Suppressor macrophage treated with lipopolysaccharide for 4 hours (primary cell): Measurements from ENCODE around the gene DNAJC12.
A peak's percentile ranks its signal among the peaks of the same experiment; 100 is the strongest.
"Not testable (repeated sequence)": the region's sequence is repeated elsewhere in the genome, so short reads cannot be mapped to it uniquely, and the experiment has no call there.

Source experiments
- DNase-seq: peaks from one replicate; pipeline ENCODE4 v3.0.0-alpha.2; 2020

DNAJC12 gene

GRCh38 chr10:67837541-67838314 lies at the start of gene DNAJC12:
Gene DNAJC12, minus strand, starts transcription at chr10:67838188. Its CDS starts 177 bp downstream, at chr10:67838011.
- peak; percentile 38 for DNase-seq

GRCh38 chr10:67884842-67885670 lies 47.1 kb upstream of the DNAJC12 start:
- DNase-seq: peak; percentile 83

- DNase-seq: peak; percentile 98
Measured at GRCh38 chr10:67884313-67884841, 46.4 kb upstream of the DNAJC12 start, which contains the start of gene SIRT1. Gene SIRT1, plus strand, starts transcription at chr10:67884656. Its CDS starts 66 bp downstream, at chr10:67884722.

GRCh38 chr10:67883710-67884312 lies 45.8 kb upstream of the DNAJC12 start:
- DNase-seq: peak; percentile 12

- DNase-seq: no peak
Measured at GRCh38 chr10:67878133-67878532, 40.1 kb upstream of the DNAJC12 start.

- DNase-seq: not testable (repeated sequence)
Measured at GRCh38 chr10:67877421-67877820, 39.4 kb upstream of the DNAJC12 start.

- no peak for DNase-seq
Measured at GRCh38 chr10:67875340-67876238, 37.6 kb upstream of the DNAJC12 start.

GRCh38 chr10:67869996-67870395 lies 32.0 kb upstream of the DNAJC12 start:
- no peak for DNase-seq

- no peak for DNase-seq
Measured at GRCh38 chr10:67868132-67868531, 30.1 kb upstream of the DNAJC12 start.

- peak; percentile 57 for DNase-seq
Measured at GRCh38 chr10:67864607-67865371, 26.8 kb upstream of the DNAJC12 start.

GRCh38 chr10:67863094-67863493 lies 25.1 kb upstream of the DNAJC12 start:
- DNase-seq: no peak

- DNase-seq: no peak
Measured at GRCh38 chr10:67861750-67862432, 23.9 kb upstream of the DNAJC12 start.

GRCh38 chr10:67858971-67859370 lies 21.0 kb upstream of the DNAJC12 start:
- DNase-seq: no peak

- no peak for DNase-seq
Measured at GRCh38 chr10:67853512-67853911, 15.5 kb upstream of the DNAJC12 start.

GRCh38 chr10:67852761-67853160 lies 14.8 kb upstream of the DNAJC12 start:
- DNase-seq: no peak

- no peak for DNase-seq
Measured at GRCh38 chr10:67851186-67851585, 13.2 kb upstream of the DNAJC12 start.

- peak; percentile 95 for DNase-seq
Measured at GRCh38 chr10:67849331-67850011, 11.5 kb upstream of the DNAJC12 start.

- DNase-seq: no peak
Measured at GRCh38 chr10:67843284-67843683, 5.3 kb upstream of the DNAJC12 start.

GRCh38 chr10:67841737-67842136 lies 3.7 kb upstream of the DNAJC12 start:
- DNase-seq: no peak

- peak; percentile 55 for DNase-seq
Measured at GRCh38 chr10:67839951-67840350, 2.0 kb upstream of the DNAJC12 start.
